BE2C (cell line): ENCODE data around the gene RBM15B.

Experiments
- DNase-seq: peaks from one replicate; pipeline ENCODE4 v3.0.0-alpha.2; 2020
- H3K27me3 ChIP-seq: fragments of 250-450 bp; sonication (Bioruptor Pico); 2 replicates; pipeline ENCODE4 v1.5.1; 2020; ENCODE audit warnings: mild to moderate bottlenecking
- H3K36me3 ChIP-seq: fragments of 250-450 bp; sonication (Bioruptor Pico); 2 replicates; pipeline ENCODE4 v1.5.1; 2020; ENCODE audit warnings: mild to moderate bottlenecking
- H3K4me1 ChIP-seq: fragments of 250-450 bp; sonication (Bioruptor Pico); 2 replicates; pipeline ENCODE4 v1.5.1; 2020
- H3K4me3 ChIP-seq: 2 replicates; pipeline ENCODE4 v1.5.1; 2011; ENCODE audit warnings: low read depth, low read length
- H3K9me3 ChIP-seq: fragments of 250-450 bp; sonication (Bioruptor Pico); 2 replicates; pipeline ENCODE4 v1.5.1; 2020
- CTCF ChIP-seq: IDR thresholded peaks from 2 replicates; pipeline ENCODE4 v1.5.1; 2012; ENCODE audit warnings: mild to moderate bottlenecking, low read depth, low read length

The RBM15B gene

GRCh38 chr3:51393564-51393963 is 2.5 kb downstream of the RBM15B start:
- Histone ChIP-seq H3K27me3 (no peaks in the 10 kb centered on the region), H3K4me1 (no peaks in the 10 kb centered on the region; the same call in 1 of the 2 replicates), H3K9me3 (no peaks in the 10 kb centered on the region), H3K36me3 (peaks cover 44% of the 10 kb centered on the region), H3K4me3 (no peak overlapping the region)
- TF ChIP-seq CTCF: no peak
- no peak for DNase-seq

GRCh38 chr3:51394541-51394940 is 3.5 kb downstream of the RBM15B start:
- no peak for TF ChIP-seq CTCF
- Histone ChIP-seq H3K4me3 (no peak overlapping the region), H3K9me3 (no peaks in the 10 kb centered on the region), H3K27me3 (no peaks in the 10 kb centered on the region), H3K36me3 (peaks cover 45% of the 10 kb centered on the region), H3K4me1 (no peaks in the 10 kb centered on the region; the same call in 1 of the 2 replicates)
- no peak for DNase-seq

- DNase-seq: no peak
- Histone ChIP-seq H3K4me3 (no peak overlapping the region), H3K9me3 (no peaks in the 10 kb centered on the region), H3K27me3 (no peaks in the 10 kb centered on the region), H3K4me1 (no peaks in the 10 kb centered on the region), H3K36me3 (peaks cover 42% of the 10 kb centered on the region)
- TF ChIP-seq CTCF: no peak
Measured at GRCh38 chr3:51395493-51396213, 4.6 kb downstream of the RBM15B start.

- Histone ChIP-seq H3K9me3 (no peaks in the 10 kb centered on the region), H3K4me3 (no peak overlapping the region), H3K4me1 (no peaks in the 10 kb centered on the region), H3K36me3 (peaks cover 42% of the 10 kb centered on the region), H3K27me3 (no peaks in the 10 kb centered on the region)
- no peak for DNase-seq
- TF ChIP-seq CTCF: no peak
Measured at GRCh38 chr3:51396401-51396800, 5.3 kb downstream of the RBM15B start.

- Histone ChIP-seq H3K4me1 (no peaks in the 10 kb centered on the region), H3K27me3 (no peaks in the 10 kb centered on the region), H3K36me3 (peaks cover 40% of the 10 kb centered on the region), H3K9me3 (no peaks in the 10 kb centered on the region), H3K4me3 (no peak overlapping the region)
- DNase-seq: no peak
- no peak for TF ChIP-seq CTCF
Measured at GRCh38 chr3:51397392-51397791, 6.3 kb downstream of the RBM15B start.

GRCh38 chr3:51398595-51399310 is 7.7 kb downstream of the RBM15B start:
- Histone ChIP-seq H3K4me3 (no peak overlapping the region), H3K9me3 (no peaks in the 10 kb centered on the region), H3K27me3 (no peaks in the 10 kb centered on the region), H3K36me3 (peaks cover 26% of the 10 kb centered on the region), H3K4me1 (no peaks in the 10 kb centered on the region)
- TF ChIP-seq CTCF: no peak
- DNase-seq: no peak
